ENCODE measurements around the gene NOX1. TPM values are rescaled to one million over a fixed set of nuclear protein-coding genes. Genes with fewer than 3 reads are reported as not detected.

Gene NOX1
- total and polyA plus RNA-seq, 3 experiments from 2014 or later = not detected

GRCh38 chrX:100880368-100880767, 6.2 kb upstream of the NOX1 start:
- ChIA-PET CTCF (no interaction called here), POLR2A (no interaction called here)
- no peaks in the 10 kb centered on the region for H3K36me3 ChIP-seq (ENCODE audit: insufficient read depth, low read length)
- no peak overlapping the region for H3K4me3 ChIP-seq (ENCODE audit: low read length)
- Mint-ChIP-seq H3K27ac (no peak overlapping the region), H3K9me3 (no peaks in the 10 kb centered on the region), H3K4me3 (no peak overlapping the region), H3K27me3 (peaks cover 5 to 9% of the 10 kb centered on the region in 2 donors), H3K4me1 (peaks cover 0 to 4% (median 0%) of the 10 kb centered on the region in 3 donors), H3K36me3 (peaks cover 0 to 1% (median 0%) of the 10 kb centered on the region in 3 donors)
- no peak overlapping the region for H3K27ac ChIP-seq (ENCODE audit: low read depth, low read length)
- H3K4me1 ChIP-seq (ENCODE audit: insufficient read depth, low read length) = no peaks in the 10 kb centered on the region
- no peaks in the 10 kb centered on the region for H3K9me3 ChIP-seq (ENCODE audit: low read length)
- H3K27me3 ChIP-seq (ENCODE audit: insufficient read depth, low read length, poor library complexity, severe bottlenecking) = no peaks in the 10 kb centered on the region
- DNase-seq = no peak

- Histone ChIP-seq H3K36me3 (ENCODE audit: insufficient read depth, low read length) (no peaks in the 10 kb centered on the region), H3K4me1 (ENCODE audit: insufficient read depth, low read length) (no peaks in the 10 kb centered on the region), H3K4me3 (ENCODE audit: low read length) (no peak overlapping the region), H3K27me3 (ENCODE audit: insufficient read depth, low read length, poor library complexity, severe bottlenecking) (no peaks in the 10 kb centered on the region), H3K27ac (ENCODE audit: low read depth, low read length) (no peak overlapping the region), H3K9me3 (ENCODE audit: low read length) (no peaks in the 10 kb centered on the region)
- H3K4me3 Mint-ChIP-seq = no peak overlapping the region
- no peak overlapping the region for H3K27ac Mint-ChIP-seq
- ChIA-PET POLR2A (no interaction called here), CTCF (no interaction called here)
- DNase-seq = no peak
- peaks cover 4 to 5% of the 10 kb centered on the region in 2 donors for H3K27me3 Mint-ChIP-seq
- H3K4me1 Mint-ChIP-seq = no peaks in the 10 kb centered on the region
- H3K9me3 Mint-ChIP-seq = no peaks in the 10 kb centered on the region
- H3K36me3 Mint-ChIP-seq = no peaks in the 10 kb centered on the region
Observed at GRCh38 chrX:100871594-100872560, 2.3 kb downstream of the NOX1 start.

DNA sequence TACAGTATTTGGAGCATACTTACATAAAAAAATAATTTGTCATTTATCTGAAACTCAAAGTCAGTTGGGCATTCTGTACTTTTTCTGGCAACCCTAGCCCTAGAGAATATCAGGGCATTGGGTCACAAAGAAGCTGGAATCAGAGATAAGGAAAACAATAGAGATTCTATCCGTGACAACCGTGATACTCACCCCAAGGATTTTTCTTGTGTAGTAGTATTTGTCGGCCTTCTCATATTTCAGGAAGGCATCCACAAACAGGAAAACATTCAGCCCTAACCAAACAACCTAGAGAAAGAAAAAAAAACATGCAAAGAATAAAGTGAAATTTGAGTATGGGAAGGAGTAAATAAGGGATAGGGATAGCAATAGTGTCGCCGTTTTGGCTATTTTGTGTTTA, 3.6 kb downstream of the NOX1 start:
- Histone ChIP-seq H3K4me1 (ENCODE audit: insufficient read depth, low read length) (no peaks in the 10 kb centered on the region), H3K36me3 (ENCODE audit: insufficient read depth, low read length) (no peaks in the 10 kb centered on the region), H3K9me3 (ENCODE audit: low read length) (no peaks in the 10 kb centered on the region), H3K27me3 (ENCODE audit: insufficient read depth, low read length, poor library complexity, severe bottlenecking) (no peaks in the 10 kb centered on the region), H3K4me3 (ENCODE audit: low read length) (no peak overlapping the region), H3K27ac (ENCODE audit: low read depth, low read length) (no peak overlapping the region)
- ChIA-PET POLR2A (no interaction called here), CTCF (interaction anchor here (0.7 kb wide), 1 partner anchor 9 kb away, joined by 3 read pairs; no protein-coding TSS in a partner anchor)
- H3K27me3 Mint-ChIP-seq = peaks cover 5 to 6% of the 10 kb centered on the region in 2 donors
- no peaks in the 10 kb centered on the region for H3K9me3 Mint-ChIP-seq
- H3K27ac Mint-ChIP-seq = no peak overlapping the region
- H3K4me3 Mint-ChIP-seq = no peak overlapping the region
- no peaks in the 10 kb centered on the region for H3K36me3 Mint-ChIP-seq
- H3K4me1 Mint-ChIP-seq = no peaks in the 10 kb centered on the region
- DNase-seq = no peak

- H3K4me3 ChIP-seq (ENCODE audit: low read length) = no peak overlapping the region
- CTCF ChIA-PET = no interaction called here
- DNase-seq = no peak
- H3K27ac ChIP-seq (ENCODE audit: low read depth, low read length) = no peak overlapping the region
- Mint-ChIP-seq H3K4me3 (no peak overlapping the region), H3K36me3 (no peaks in the 10 kb centered on the region), H3K27ac (no peak overlapping the region), H3K4me1 (no peaks in the 10 kb centered on the region), H3K27me3 (peaks cover 5 to 7% of the 10 kb centered on the region in 2 donors), H3K9me3 (no peaks in the 10 kb centered on the region)
- no peaks in the 10 kb centered on the region for H3K9me3 ChIP-seq (ENCODE audit: low read length)
- POLR2A ChIA-PET = no interaction called here
- no peaks in the 10 kb centered on the region for H3K4me1 ChIP-seq (ENCODE audit: insufficient read depth, low read length)
- no peaks in the 10 kb centered on the region for H3K36me3 ChIP-seq (ENCODE audit: insufficient read depth, low read length)
- H3K27me3 ChIP-seq (ENCODE audit: insufficient read depth, low read length, poor library complexity, severe bottlenecking) = no peaks in the 10 kb centered on the region
Observed at GRCh38 chrX:100868273-100868672, 5.9 kb downstream of the NOX1 start.

GRCh38 chrX:100864657-100865391, 9.3 kb downstream of the NOX1 start:
- Histone ChIP-seq H3K27me3 (ENCODE audit: insufficient read depth, low read length, poor library complexity, severe bottlenecking) (no peaks in the 10 kb centered on the region), H3K36me3 (ENCODE audit: insufficient read depth, low read length) (no peaks in the 10 kb centered on the region), H3K4me1 (ENCODE audit: insufficient read depth, low read length) (no peaks in the 10 kb centered on the region), H3K9me3 (ENCODE audit: low read length) (no peaks in the 10 kb centered on the region), H3K27ac (ENCODE audit: low read depth, low read length) (no peak overlapping the region), H3K4me3 (ENCODE audit: low read length) (no peak overlapping the region)
- no peak overlapping the region for H3K27ac Mint-ChIP-seq
- H3K4me3 Mint-ChIP-seq = no peak overlapping the region
- peaks cover 0 to 11% of the 10 kb centered on the region in 2 donors for H3K27me3 Mint-ChIP-seq
- DNase-seq = no peak
- ChIA-PET POLR2A (interaction anchor here (0.5 kb wide), 1 partner anchor 12 kb away, joined by 3 read pairs; no protein-coding TSS in a partner anchor), CTCF (no interaction called here)
- H3K9me3 Mint-ChIP-seq = no peaks in the 10 kb centered on the region
- H3K36me3 Mint-ChIP-seq = no peaks in the 10 kb centered on the region
- no peaks in the 10 kb centered on the region for H3K4me1 Mint-ChIP-seq

DNA sequence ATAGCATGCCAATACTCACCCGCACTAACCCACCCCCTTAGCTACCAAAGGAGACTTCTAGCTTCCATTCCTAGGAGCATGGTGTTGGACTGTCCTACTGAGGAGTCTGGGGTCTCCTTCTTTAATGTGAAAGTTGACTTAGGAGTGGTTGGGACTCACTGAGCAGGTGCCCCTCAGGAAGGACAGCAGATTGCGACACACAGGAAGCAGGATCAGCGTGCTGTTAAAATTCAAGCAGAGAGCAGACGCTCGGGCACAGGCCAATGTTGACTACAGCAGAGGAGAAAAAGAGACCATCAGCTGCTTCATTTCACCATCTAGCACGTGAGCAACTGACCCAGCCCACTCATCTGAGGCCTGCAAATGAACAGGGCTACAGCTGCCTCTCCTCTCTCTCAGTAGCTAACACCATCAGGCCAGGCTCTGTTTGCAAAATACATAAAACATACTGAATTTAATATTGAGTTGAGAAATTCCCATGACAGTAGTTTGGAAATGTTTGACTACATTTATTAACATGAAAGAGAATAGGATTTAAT, 10.8 kb downstream of the NOX1 start:
- Histone ChIP-seq H3K4me3 (ENCODE audit: low read length) (no peak overlapping the region), H3K27ac (ENCODE audit: low read depth, low read length) (no peak overlapping the region), H3K36me3 (ENCODE audit: insufficient read depth, low read length) (no peaks in the 10 kb centered on the region), H3K27me3 (ENCODE audit: insufficient read depth, low read length, poor library complexity, severe bottlenecking) (no peaks in the 10 kb centered on the region), H3K4me1 (ENCODE audit: insufficient read depth, low read length) (no peaks in the 10 kb centered on the region), H3K9me3 (ENCODE audit: low read length) (no peaks in the 10 kb centered on the region)
- no peaks in the 10 kb centered on the region for H3K4me1 Mint-ChIP-seq
- CTCF ChIA-PET = no interaction called here
- no peaks in the 10 kb centered on the region for H3K36me3 Mint-ChIP-seq
- H3K4me3 Mint-ChIP-seq = no peak overlapping the region
- POLR2A ChIA-PET = no interaction called here
- no peak overlapping the region for H3K27ac Mint-ChIP-seq
- peaks cover 0 to 11% of the 10 kb centered on the region in 2 donors for H3K27me3 Mint-ChIP-seq
- no peaks in the 10 kb centered on the region for H3K9me3 Mint-ChIP-seq
- DNase-seq = no peak

DNA sequence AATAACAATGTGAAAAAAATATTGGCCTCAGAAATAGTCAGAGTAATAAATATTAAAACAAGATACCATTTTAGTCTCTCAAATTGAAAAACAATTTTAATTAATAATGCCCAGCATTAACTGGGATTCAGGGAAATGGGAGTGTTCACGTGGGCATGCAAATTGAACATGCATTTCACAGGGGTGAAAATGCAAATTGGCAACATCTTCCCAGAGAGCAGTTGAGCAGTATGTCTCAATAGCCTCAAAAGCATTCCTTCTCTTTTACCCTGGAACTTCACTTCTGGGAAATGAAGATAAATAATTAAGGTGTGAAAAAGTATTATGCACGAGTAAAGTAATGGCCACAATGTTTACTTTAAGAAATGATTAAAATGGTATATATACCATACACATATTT, 21.3 kb downstream of the NOX1 start:
- Mint-ChIP-seq H3K27me3 (peaks cover 0 to 2% of the 10 kb centered on the region in 2 donors), H3K4me1 (no peaks in the 10 kb centered on the region), H3K9me3 (peaks cover 0 to 3% (median 0%) of the 10 kb centered on the region in 5 donors), H3K27ac (no peak overlapping the region), H3K36me3 (no peaks in the 10 kb centered on the region), H3K4me3 (no peak overlapping the region)
- POLR2A ChIA-PET = no interaction called here
- Histone ChIP-seq H3K27me3 (ENCODE audit: insufficient read depth, low read length, poor library complexity, severe bottlenecking) (no peaks in the 10 kb centered on the region), H3K4me1 (ENCODE audit: insufficient read depth, low read length) (no peaks in the 10 kb centered on the region), H3K36me3 (ENCODE audit: insufficient read depth, low read length) (no peaks in the 10 kb centered on the region), H3K27ac (ENCODE audit: low read depth, low read length) (no peak overlapping the region), H3K9me3 (ENCODE audit: low read length) (no peaks in the 10 kb centered on the region), H3K4me3 (ENCODE audit: low read length) (no peak overlapping the region)
- CTCF ChIA-PET = no interaction called here
- DNase-seq = no peak

DNA sequence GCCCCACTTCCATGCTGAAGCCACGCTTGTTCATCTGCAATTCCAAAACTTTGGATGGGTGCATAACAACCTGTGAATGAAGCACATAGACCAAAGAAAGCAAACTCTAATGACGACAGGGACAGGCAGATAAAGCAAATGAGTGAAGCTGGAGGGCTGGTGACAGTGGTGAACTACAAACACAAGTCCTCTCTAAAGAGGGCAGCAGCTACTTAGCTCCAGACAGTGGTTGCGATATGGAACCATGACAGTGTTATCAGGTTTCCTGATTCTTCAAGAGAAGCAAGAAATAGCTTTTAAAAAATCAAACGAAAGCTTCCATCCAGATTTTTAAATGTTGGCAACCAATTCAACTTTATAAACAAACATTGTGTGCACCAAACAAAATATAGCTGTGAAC, 23.8 kb downstream of the NOX1 start:
- DNase-seq = no peak
- H3K4me1 Mint-ChIP-seq = no peaks in the 10 kb centered on the region
- CTCF ChIA-PET = no interaction called here

More for the DNA sequence above, 23.8 kb downstream of the NOX1 start:
- no peak overlapping the region for H3K27ac ChIP-seq (ENCODE audit: low read depth, low read length)
- H3K36me3 Mint-ChIP-seq = no peaks in the 10 kb centered on the region
- H3K27ac Mint-ChIP-seq = no peak overlapping the region
- H3K4me3 Mint-ChIP-seq = no peak overlapping the region
- H3K4me1 ChIP-seq (ENCODE audit: insufficient read depth, low read length) = no peaks in the 10 kb centered on the region
- no peaks in the 10 kb centered on the region for H3K9me3 ChIP-seq (ENCODE audit: low read length)
- H3K4me3 ChIP-seq (ENCODE audit: low read length) = no peak overlapping the region
- no peaks in the 10 kb centered on the region for H3K9me3 Mint-ChIP-seq
- POLR2A ChIA-PET = no interaction called here
- no peaks in the 10 kb centered on the region for H3K27me3 ChIP-seq (ENCODE audit: insufficient read depth, low read length, poor library complexity, severe bottlenecking)
- no peaks in the 10 kb centered on the region for H3K36me3 ChIP-seq (ENCODE audit: insufficient read depth, low read length)
- H3K27me3 Mint-ChIP-seq = peaks cover 0 to 4% of the 10 kb centered on the region in 2 donors

All from CD8-positive, alpha-beta memory T cell (primary cell).